SK-N-SH (cell line): ENCODE measurements around the gene NGF.

Experiments
- GABPA ChIP-seq: IDR thresholded peaks from 2 replicates; pipeline ENCODE4 v1.4.0; 2012; ENCODE audit warnings: low read depth, mild to moderate bottlenecking
- NFIC ChIP-seq: IDR thresholded peaks from 2 replicates; pipeline ENCODE4 v1.4.0; 2012; ENCODE audit warnings: borderline replicate concordance

- TF ChIP-seq NFIC (no peak), GABPA (no peak)
Observed at GRCh38 chr1:115356356-115356755, 18.3 kb upstream of the NGF start.
